ENCODE measurements around the gene UBQLNL. TPM values are rescaled to one million over a fixed set of nuclear protein-coding genes. Genes with fewer than 3 reads are reported as not detected.

The UBQLNL gene
- total RNA-seq, 1 donor from 2014 or later, result 0.24 TPM

Other genes with a start within 250 kb of the UBQLNL start
- not detected for gene HBE1, start 246.8 kb downstream of the UBQLNL start, total RNA-seq
- not detected for gene OR51B4, start 214.8 kb downstream of the UBQLNL start, total RNA-seq
- not detected for gene OR51B2, start 192.4 kb downstream of the UBQLNL start, total RNA-seq
- not detected for gene OR51B5, start 173.2 kb downstream of the UBQLNL start, total RNA-seq
- gene OR51B6, start 165.2 kb downstream of the UBQLNL start, total RNA-seq, result not detected
- not detected for gene OR51M1, start 132.9 kb downstream of the UBQLNL start, total RNA-seq
- gene OR51Q1, start 94.6 kb downstream of the UBQLNL start, total RNA-seq, result not detected
- not detected for gene OR51I1, start 75.2 kb downstream of the UBQLNL start, total RNA-seq
- not detected for gene OR51I2, start 67.4 kb downstream of the UBQLNL start, total RNA-seq
- not detected for gene OR52D1, start 28.0 kb downstream of the UBQLNL start, total RNA-seq
- not detected for gene UBQLN3, start 6.7 kb downstream of the UBQLNL start, total RNA-seq
- gene OR52H1, start 31.8 kb upstream of the UBQLNL start, total RNA-seq, result not detected
- gene OR52B6, start 64.2 kb upstream of the UBQLNL start, total RNA-seq, result not detected
- gene TRIM6, start 79.9 kb upstream of the UBQLNL start, total RNA-seq, result 0.84 TPM
- 2.8 TPM for gene TRIM34, start 108.3 kb upstream of the UBQLNL start, total RNA-seq
- gene TRIM5, start 168.4 kb upstream of the UBQLNL start, total RNA-seq, result 9.8 TPM
- gene TRIM22, start 173.1 kb upstream of the UBQLNL start, total RNA-seq, result 22.4 TPM
- gene OR56B1, start 219.7 kb upstream of the UBQLNL start, total RNA-seq, result not detected
- gene OR52N4, start 237.5 kb upstream of the UBQLNL start, total RNA-seq, result not detected